Chondrocyte (in vitro differentiated cells): ENCODE results near the gene CSNK2B. TPM values are rescaled to one million over a fixed set of nuclear protein-coding genes. Genes with fewer than 3 reads are reported as not detected.

Experiments used
- DNase-seq: peaks from one replicate; pipeline ENCODE4 v3.0.0; 2021; ENCODE audit warnings: mixed read lengths, low spot score
- H3K27ac Mint-ChIP-seq: one replicate; pipeline ENCODE4 v1.8.0; 2021; ENCODE audit warnings: mild to moderate bottlenecking, moderate library complexity, mixed read lengths; ENCODE audit not compliant: unreplicated experiment
- H3K27me3 Mint-ChIP-seq: 2 replicates; pipeline ENCODE4 v1.8.0; 2021; ENCODE audit warnings: low read depth, mixed read lengths
- H3K36me3 Mint-ChIP-seq: 2 replicates; pipeline ENCODE4 v1.8.0; 2021; ENCODE audit warnings: low read depth, mixed read lengths
- H3K4me1 Mint-ChIP-seq: 2 replicates; pipeline ENCODE4 v1.8.0; 2021; ENCODE audit warnings: low read depth, mild to moderate bottlenecking, mixed read lengths
- H3K4me3 Mint-ChIP-seq: one replicate; pipeline ENCODE4 v1.8.0; 2021; ENCODE audit warnings: mild to moderate bottlenecking, moderate library complexity, mixed read lengths; ENCODE audit not compliant: unreplicated experiment
- H3K9me3 Mint-ChIP-seq: 2 replicates; pipeline ENCODE4 v1.8.0; 2021; ENCODE audit warnings: low read depth, mixed read lengths
- CTCF ChIP-seq: fragments of 200-600 bp; sonication (generic); IDR thresholded peaks from 2 replicates; pipeline ENCODE4 v1.5.0; 2021; ENCODE audit warnings: antibody characterized with exemption, mild to moderate bottlenecking, moderate library complexity
- total RNA-seq: library from RNA; stranded (reverse); gene quantifications from 3 replicates; pipeline ENCODE4 v1.2.1, GENCODE V29; 2021

Gene CSNK2B
- total RNA-seq, 1 donor from 2014 or later = 116 TPM

DNA sequence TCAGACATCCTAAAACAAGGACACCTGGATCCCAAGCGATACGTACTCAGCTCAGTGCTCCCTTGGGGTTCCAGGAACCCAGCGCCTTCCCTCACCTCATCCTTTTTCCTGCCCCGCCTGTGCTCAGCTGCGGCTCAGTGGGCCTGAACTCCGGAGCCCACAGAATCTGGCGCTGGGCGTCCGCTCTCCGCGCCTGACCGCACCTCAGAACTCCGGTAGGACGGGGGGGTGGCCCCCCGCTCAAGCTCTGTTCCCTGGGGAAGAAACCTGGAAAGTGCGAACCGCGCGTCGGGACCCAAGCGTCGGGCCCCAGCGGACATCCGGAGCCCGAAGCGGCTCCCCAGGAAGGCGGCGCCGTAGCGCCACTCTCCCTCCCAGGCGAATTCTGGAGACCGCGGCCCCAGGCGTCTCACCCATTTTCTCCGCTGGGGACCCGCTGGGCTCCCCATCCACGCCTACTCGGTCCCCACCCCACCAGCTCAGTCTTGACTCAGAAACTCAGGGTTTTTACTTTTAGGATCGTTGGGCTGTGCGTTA lies 15.3 kb downstream of the CSNK2B start:
- H3K4me3 Mint-ChIP-seq = peak overlapping the region; percentile 76
- peaks cover 12% of the 10 kb centered on the region for H3K4me1 Mint-ChIP-seq
- H3K27ac Mint-ChIP-seq = peak overlapping the region; percentile 76
- TF ChIP-seq CTCF = no peak
- no peak for DNase-seq
- no peaks in the 10 kb centered on the region for H3K27me3 Mint-ChIP-seq
- H3K9me3 Mint-ChIP-seq = no peaks in the 10 kb centered on the region
- H3K36me3 Mint-ChIP-seq = peaks cover 5% of the 10 kb centered on the region

- no peak for DNase-seq
- TF ChIP-seq CTCF = no peak
- no peak overlapping the region for H3K4me3 Mint-ChIP-seq
- H3K9me3 Mint-ChIP-seq = no peaks in the 10 kb centered on the region
- H3K27me3 Mint-ChIP-seq = no peaks in the 10 kb centered on the region
- H3K4me1 Mint-ChIP-seq = peaks cover 12% of the 10 kb centered on the region
- no peak overlapping the region for H3K27ac Mint-ChIP-seq
- peaks cover 12% of the 10 kb centered on the region for H3K36me3 Mint-ChIP-seq
Measured at GRCh38 chr6:31683591-31683990, 17.7 kb downstream of the CSNK2B start.

GRCh38 chr6:31686483-31686882 lies 20.6 kb downstream of the CSNK2B start:
- peaks cover 19% of the 10 kb centered on the region for H3K36me3 Mint-ChIP-seq
- no peak for DNase-seq
- H3K27me3 Mint-ChIP-seq = no peaks in the 10 kb centered on the region
- peaks cover 2% of the 10 kb centered on the region for H3K4me1 Mint-ChIP-seq
- no peak overlapping the region for H3K27ac Mint-ChIP-seq
- H3K9me3 Mint-ChIP-seq = no peaks in the 10 kb centered on the region
- TF ChIP-seq CTCF = no peak
- no peak overlapping the region for H3K4me3 Mint-ChIP-seq

GRCh38 chr6:31687321-31687720 lies 21.4 kb downstream of the CSNK2B start:
- no peak for TF ChIP-seq CTCF
- Mint-ChIP-seq H3K27ac (no peak overlapping the region), H3K36me3 (peaks cover 20% of the 10 kb centered on the region), H3K9me3 (no peaks in the 10 kb centered on the region), H3K4me3 (no peak overlapping the region), H3K27me3 (no peaks in the 10 kb centered on the region), H3K4me1 (no peaks in the 10 kb centered on the region)
- no peak for DNase-seq

DNA sequence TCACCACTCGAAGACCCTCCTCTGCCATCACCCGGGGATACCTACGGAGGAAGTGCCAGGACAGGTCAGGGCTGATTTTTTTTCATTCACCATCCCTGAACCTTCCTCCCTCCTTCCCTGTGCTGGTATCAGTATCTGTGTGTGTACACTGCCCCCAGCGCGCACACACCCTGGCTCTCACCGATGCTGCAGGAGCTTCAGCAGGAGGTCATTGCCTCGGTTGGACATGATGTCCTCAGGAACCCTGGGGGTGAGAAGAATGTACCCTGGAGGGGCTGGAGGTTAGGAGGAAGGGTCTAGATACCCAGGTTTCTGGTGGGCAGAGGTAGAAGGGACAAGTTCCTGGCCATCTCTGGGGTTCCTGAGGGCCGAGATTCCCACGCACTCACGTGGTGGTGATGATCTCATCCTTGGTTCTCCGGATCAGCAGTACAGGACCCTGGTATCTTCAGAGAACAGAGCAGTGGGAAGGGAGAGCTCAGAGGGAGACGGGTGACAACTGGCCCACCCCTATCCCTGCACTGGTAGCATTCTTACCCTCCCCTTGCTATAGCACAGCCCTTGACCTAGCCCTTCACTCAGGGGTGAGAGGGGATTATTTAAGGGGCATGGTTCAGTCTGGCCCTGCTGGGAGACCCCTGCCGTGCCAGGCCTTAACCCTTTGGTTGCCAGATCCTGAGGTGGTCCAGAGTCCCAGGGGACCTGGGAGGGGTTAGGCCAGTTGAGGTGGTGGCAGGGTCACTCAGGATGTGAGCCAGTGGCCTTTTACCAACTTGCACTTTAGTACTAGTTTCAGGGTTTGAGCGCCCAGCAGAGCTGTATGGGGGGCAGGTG lies 22.2 kb downstream of the CSNK2B start:
- H3K36me3 Mint-ChIP-seq = peaks cover 26% of the 10 kb centered on the region
- H3K27me3 Mint-ChIP-seq = no peaks in the 10 kb centered on the region
- H3K9me3 Mint-ChIP-seq = no peaks in the 10 kb centered on the region
- DNase-seq = no peak
- H3K4me3 Mint-ChIP-seq = no peak overlapping the region
- no peak for TF ChIP-seq CTCF
- H3K4me1 Mint-ChIP-seq = no peaks in the 10 kb centered on the region
- no peak overlapping the region for H3K27ac Mint-ChIP-seq
